Activated naive CD8-positive, alpha-beta T cell treated with anti-CD3 and anti-CD28 coated beads, Interleukin-2, amount 50 U/mL, for 24 hours (primary cell): ENCODE measurements around the gene PYGM.

Experiments used
- ATAC-seq: fragments of 150-1000 bp; cut with Tn5 transposase; one replicate; pipeline ENCODE4 v1.10.0; 2021
- DNase-seq: peaks from one replicate; pipeline ENCODE4 v3.0.0; 2021
- H3K27ac Mint-ChIP-seq: one replicate; pipeline ENCODE4 v1.8.0; 2021; ENCODE audit warnings: mild to moderate bottlenecking, mixed read lengths
- H3K27me3 Mint-ChIP-seq: one replicate; pipeline ENCODE4 v1.8.0; 2021; ENCODE audit warnings: mixed read lengths
- H3K36me3 Mint-ChIP-seq: one replicate; pipeline ENCODE4 v1.8.0; 2021; ENCODE audit warnings: low read depth, mixed read lengths
- H3K4me1 Mint-ChIP-seq: one replicate; pipeline ENCODE4 v1.8.0; 2021; ENCODE audit warnings: mixed read lengths
- H3K4me3 Mint-ChIP-seq: one replicate; pipeline ENCODE4 v1.8.0; 2021; ENCODE audit warnings: mild to moderate bottlenecking, moderate library complexity, mixed read lengths
- H3K9me3 Mint-ChIP-seq: one replicate; pipeline ENCODE4 v1.8.0; 2021; ENCODE audit warnings: mixed read lengths

The PYGM gene

GRCh38 chr11:64784813-64785581 lies 25.2 kb upstream of the PYGM start:
- DNase-seq (no peak), ATAC-seq (no peak)
- no peaks in the 10 kb centered on the region for H3K27me3 Mint-ChIP-seq
- peaks cover 11% of the 10 kb centered on the region for H3K4me1 Mint-ChIP-seq
- no peak overlapping the region for H3K4me3 Mint-ChIP-seq
- no peaks in the 10 kb centered on the region for H3K9me3 Mint-ChIP-seq
- no peak overlapping the region for H3K27ac Mint-ChIP-seq
- H3K36me3 Mint-ChIP-seq, result peaks cover 2% of the 10 kb centered on the region

- H3K36me3 Mint-ChIP-seq, result peaks cover 42% of the 10 kb centered on the region
- peaks cover 3% of the 10 kb centered on the region for H3K27me3 Mint-ChIP-seq
- peak within 1 kb of the TSS; percentile 98 for H3K27ac Mint-ChIP-seq
- H3K4me1 Mint-ChIP-seq, result peaks cover 59% of the 10 kb centered on the region
- DNase-seq, result peak; percentile 98
- H3K9me3 Mint-ChIP-seq, result no peaks in the 10 kb centered on the region
- peak within 1 kb of the TSS; percentile 92 for H3K4me3 Mint-ChIP-seq
- peak; percentile 94 for ATAC-seq
Observed at GRCh38 chr11:64778473-64779298, 18.9 kb upstream of the PYGM start, which contains the start of gene SF1. Gene SF1, minus strand, starts transcription at chr11:64778542. Its CDS starts 150 bp downstream, at chr11:64778392.

GRCh38 chr11:64778223-64778472 lies 18.4 kb upstream of the PYGM start:
- H3K36me3 Mint-ChIP-seq, result peaks cover 48% of the 10 kb centered on the region
- peaks cover 65% of the 10 kb centered on the region for H3K4me1 Mint-ChIP-seq
- peak overlapping the region; percentile 85 for H3K4me3 Mint-ChIP-seq
- DNase-seq, result no peak
- H3K27me3 Mint-ChIP-seq, result peaks cover 3% of the 10 kb centered on the region
- no peak overlapping the region for H3K27ac Mint-ChIP-seq
- ATAC-seq, result no peak
- H3K9me3 Mint-ChIP-seq, result no peaks in the 10 kb centered on the region

- Mint-ChIP-seq H3K4me3 (peak overlapping the region; percentile 92), H3K27ac (peak overlapping the region; percentile 92), H3K27me3 (peaks cover 3% of the 10 kb centered on the region), H3K4me1 (peaks cover 70% of the 10 kb centered on the region), H3K36me3 (peaks cover 53% of the 10 kb centered on the region), H3K9me3 (no peaks in the 10 kb centered on the region)
- DNase-seq, result peak; percentile 87
- peak; percentile 3 for ATAC-seq
Observed at GRCh38 chr11:64777449-64778222, 17.9 kb upstream of the PYGM start.

- peaks cover 60% of the 10 kb centered on the region for H3K36me3 Mint-ChIP-seq
Observed at GRCh38 chr11:64776875-64777274, 17.1 kb upstream of the PYGM start.

GRCh38 chr11:64776425-64776824 lies 16.7 kb upstream of the PYGM start:
- no peak for DNase-seq
- Mint-ChIP-seq H3K27ac (peak overlapping the region; percentile 92), H3K36me3 (peaks cover 65% of the 10 kb centered on the region)

More at GRCh38 chr11:64776875-64777274, 17.1 kb upstream of the PYGM start:
- H3K4me1 Mint-ChIP-seq, result peaks cover 77% of the 10 kb centered on the region
- no peak for DNase-seq
- H3K27ac Mint-ChIP-seq, result peak overlapping the region; percentile 92
- no peaks in the 10 kb centered on the region for H3K9me3 Mint-ChIP-seq
- peak overlapping the region; percentile 92 for H3K4me3 Mint-ChIP-seq
- peaks cover 3% of the 10 kb centered on the region for H3K27me3 Mint-ChIP-seq
- ATAC-seq, result no peak

GRCh38 chr11:64774144-64774543 lies 14.4 kb upstream of the PYGM start:
- H3K4me1 Mint-ChIP-seq, result peaks cover 87% of the 10 kb centered on the region
- H3K36me3 Mint-ChIP-seq, result peaks cover 85% of the 10 kb centered on the region
- peak overlapping the region; percentile 92 for H3K4me3 Mint-ChIP-seq
- H3K9me3 Mint-ChIP-seq, result no peaks in the 10 kb centered on the region
- peaks cover 3% of the 10 kb centered on the region for H3K27me3 Mint-ChIP-seq
- peak overlapping the region; percentile 23 for H3K27ac Mint-ChIP-seq
- DNase-seq, result no peak
- no peak for ATAC-seq

More at GRCh38 chr11:64776425-64776824, 16.7 kb upstream of the PYGM start:
- no peak for ATAC-seq
- Mint-ChIP-seq H3K4me3 (peak overlapping the region; percentile 92), H3K4me1 (peaks cover 82% of the 10 kb centered on the region), H3K27me3 (peaks cover 3% of the 10 kb centered on the region), H3K9me3 (no peaks in the 10 kb centered on the region)

- Mint-ChIP-seq H3K36me3 (peaks cover 98% of the 10 kb centered on the region), H3K4me3 (peak overlapping the region; percentile 15), H3K27me3 (no peaks in the 10 kb centered on the region), H3K4me1 (peaks cover 98% of the 10 kb centered on the region), H3K9me3 (no peaks in the 10 kb centered on the region), H3K27ac (peak overlapping the region; percentile 36)
- no peak for DNase-seq
- ATAC-seq, result no peak
Observed at GRCh38 chr11:64772303-64773018, 12.7 kb upstream of the PYGM start.

- Mint-ChIP-seq H3K4me3 (peak overlapping the region; percentile 15), H3K9me3 (no peaks in the 10 kb centered on the region), H3K27ac (peak overlapping the region; percentile 36), H3K4me1 (peaks cover 98% of the 10 kb centered on the region), H3K36me3 (peaks cover 96% of the 10 kb centered on the region), H3K27me3 (no peaks in the 10 kb centered on the region)
- DNase-seq (no peak), ATAC-seq (no peak)
Observed at GRCh38 chr11:64771861-64772260, 12.1 kb upstream of the PYGM start.

- DNase-seq (no peak), ATAC-seq (no peak)
- H3K36me3 Mint-ChIP-seq, result peaks cover 89% of the 10 kb centered on the region
- no peaks in the 10 kb centered on the region for H3K9me3 Mint-ChIP-seq
- H3K27ac Mint-ChIP-seq, result peak overlapping the region; percentile 36
- H3K27me3 Mint-ChIP-seq, result no peaks in the 10 kb centered on the region
- peaks cover 92% of the 10 kb centered on the region for H3K4me1 Mint-ChIP-seq
- H3K4me3 Mint-ChIP-seq, result no peak overlapping the region
Observed at GRCh38 chr11:64770120-64770519, 10.3 kb upstream of the PYGM start.

- Mint-ChIP-seq H3K27ac (peak overlapping the region; percentile 75), H3K27me3 (no peaks in the 10 kb centered on the region)
- ATAC-seq, result no peak
Observed at GRCh38 chr11:64769283-64769682, 9.5 kb upstream of the PYGM start.

GRCh38 chr11:64768300-64768694 lies 8.5 kb upstream of the PYGM start:
- H3K27ac Mint-ChIP-seq, result peak overlapping the region; percentile 75
- H3K36me3 Mint-ChIP-seq, result peaks cover 87% of the 10 kb centered on the region
- H3K9me3 Mint-ChIP-seq, result no peaks in the 10 kb centered on the region
- ATAC-seq, result no peak
- peak overlapping the region; percentile 14 for H3K4me3 Mint-ChIP-seq
- no peak for DNase-seq
- H3K4me1 Mint-ChIP-seq, result peaks cover 93% of the 10 kb centered on the region
- no peaks in the 10 kb centered on the region for H3K27me3 Mint-ChIP-seq

More at GRCh38 chr11:64769283-64769682, 9.5 kb upstream of the PYGM start:
- Mint-ChIP-seq H3K4me3 (no peak overlapping the region), H3K9me3 (no peaks in the 10 kb centered on the region), H3K36me3 (peaks cover 89% of the 10 kb centered on the region), H3K4me1 (peaks cover 92% of the 10 kb centered on the region)
- no peak for DNase-seq

- ATAC-seq (peak; percentile 47), DNase-seq (peak; percentile 88)
- Mint-ChIP-seq H3K4me1 (peaks cover 93% of the 10 kb centered on the region), H3K4me3 (no peak overlapping the region), H3K36me3 (peaks cover 85% of the 10 kb centered on the region), H3K27me3 (no peaks in the 10 kb centered on the region), H3K27ac (peak overlapping the region; percentile 75), H3K9me3 (no peaks in the 10 kb centered on the region)
Observed at GRCh38 chr11:64767344-64768299, 7.8 kb upstream of the PYGM start.
